Activated CD8-positive, alpha-beta memory T cell treated with anti-CD3 and anti-CD28 coated beads for 36 hours (primary cell): ENCODE data around the gene SLC9A3. TPM values are rescaled to one million over a fixed set of nuclear protein-coding genes. Genes with fewer than 3 reads are reported as not detected.

Experiments
- CTCF ChIA-PET: fragments of 350-600 bp; sonication (Branson Sonifier 250); formaldehyde crosslinking; loops from one replicate; lab custom pipeline; 2021; ENCODE audit warnings: antibody characterized with exemption; lab: Charles Lee
- POLR2A ChIA-PET: fragments of 350-600 bp; sonication (Branson Sonifier 250); formaldehyde crosslinking; loops from one replicate; lab custom pipeline; 2021; ENCODE audit warnings: antibody characterized with exemption; lab: Charles Lee
- total RNA-seq, 2 experiments: library from RNA; stranded (reverse); gene quantifications; one replicate each; pipeline ENCODE4 v1.2.3, GENCODE V29; 2021

SLC9A3 gene
- total RNA-seq, 2 experiments from 2014 or later: 2.2 to 2.6 TPM

DNA sequence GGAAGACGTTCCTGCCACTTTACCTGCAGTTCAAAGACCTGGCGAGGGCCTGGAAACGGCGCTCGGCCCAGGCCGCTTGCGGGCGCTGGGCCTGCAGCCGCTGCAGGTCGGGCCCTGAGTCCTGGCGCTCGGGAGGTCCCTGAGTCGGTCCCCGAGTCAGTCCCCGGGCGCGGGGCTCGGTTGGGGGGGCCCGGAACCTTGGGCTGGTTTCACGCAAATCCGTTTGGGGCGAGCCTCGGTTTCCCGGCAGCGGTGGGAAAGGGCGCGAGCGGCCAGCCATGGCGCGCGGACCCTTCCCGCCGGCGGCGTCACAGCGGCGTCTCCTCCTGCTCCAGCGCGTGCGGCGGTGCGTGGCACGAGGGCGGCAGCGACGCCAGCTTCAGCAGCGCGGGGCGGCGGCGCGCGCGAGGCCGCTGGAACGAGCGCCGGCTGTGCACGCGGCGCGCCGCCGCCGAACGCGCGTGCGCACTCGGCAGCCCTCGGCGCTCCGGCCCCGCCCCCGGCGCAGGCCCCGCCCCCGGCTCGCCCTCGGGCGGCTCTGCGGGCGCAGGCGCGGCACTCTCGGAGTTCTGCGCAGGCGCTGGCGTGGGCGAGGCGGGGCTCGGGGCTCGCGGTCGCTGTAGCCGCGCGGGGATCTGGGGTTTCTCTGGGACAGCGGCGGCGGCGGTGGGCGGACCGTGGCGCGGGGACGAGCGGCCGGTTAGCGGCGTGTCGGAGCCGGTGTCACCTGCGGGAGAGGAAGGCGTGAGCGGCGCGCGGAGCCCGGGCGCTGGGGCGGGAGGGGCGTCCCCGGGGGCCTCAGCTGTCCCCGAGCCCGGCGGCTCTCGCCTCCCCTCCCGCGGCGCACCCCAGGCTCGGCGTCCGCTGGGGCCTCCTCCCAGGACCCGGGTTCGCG, 51.3 kb downstream of the SLC9A3 start:
- POLR2A ChIA-PET: interaction anchor here (0.5 to 1.4 kb wide), 4 partner anchors 26 to 1162 kb away, joined by 3 to 6 read pairs (median 4); partner anchors contain the start of gene AHRR
- CTCF ChIA-PET: interaction anchor here (0.9 to 1.6 kb wide), 2 partner anchors 26 kb away, joined by 4 to 7 read pairs; no protein-coding TSS in a partner anchor

DNA sequence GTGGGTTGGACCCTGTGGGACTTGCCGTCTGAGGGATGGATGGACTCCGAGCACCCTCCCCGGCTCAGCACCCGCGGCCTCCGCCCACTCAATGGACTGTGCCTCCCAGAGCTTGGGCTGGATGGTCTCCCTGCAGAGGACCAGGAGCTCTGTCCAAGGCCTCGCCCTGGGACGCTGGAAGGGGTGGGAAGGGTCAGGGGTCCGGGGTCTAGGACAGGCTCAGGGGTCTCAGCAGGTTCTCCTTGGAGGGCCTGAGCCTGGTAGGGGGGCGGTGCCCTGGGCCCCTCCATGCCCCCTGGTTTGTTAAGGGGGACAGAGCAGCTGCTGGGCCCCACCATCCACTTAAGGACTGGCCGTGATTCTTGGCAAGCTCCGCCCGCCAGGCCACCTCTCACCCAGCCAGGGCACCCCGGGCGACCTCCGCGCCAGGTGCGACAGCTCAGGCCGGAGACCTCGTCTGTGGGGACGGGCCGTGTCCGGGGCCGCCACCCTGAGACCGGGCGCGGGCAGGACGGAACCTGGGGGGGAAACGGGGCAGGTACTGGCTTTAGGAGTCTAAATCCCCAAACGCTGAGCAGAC, 52.1 kb downstream of the SLC9A3 start:
- POLR2A ChIA-PET: interaction anchor here (0.5 to 1.4 kb wide), 5 partner anchors 13 to 1162 kb away, joined by 3 to 6 read pairs (median 4); no protein-coding TSS in a partner anchor
- CTCF ChIA-PET: interaction anchor here (1.6 kb wide), 1 partner anchor 25 kb away, joined by 7 read pairs; no protein-coding TSS in a partner anchor

DNA sequence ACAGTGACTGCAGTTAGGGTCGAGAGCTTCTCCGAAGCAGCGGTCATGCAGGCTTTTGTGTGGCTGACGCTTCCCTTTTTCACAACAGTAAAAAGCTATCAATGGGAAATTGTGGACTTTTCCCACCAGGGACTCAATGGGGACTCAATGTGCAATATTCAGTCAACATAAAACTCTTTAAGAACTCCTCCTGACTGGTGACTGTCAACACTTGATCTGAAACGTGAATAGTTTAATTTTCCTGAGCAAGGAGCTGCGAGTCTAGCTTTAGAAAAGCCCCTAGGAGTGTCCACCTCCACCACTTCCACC, 52.5 kb downstream of the SLC9A3 start:
- CTCF ChIA-PET: interaction anchor here (1.6 kb wide), 1 partner anchor 25 kb away, joined by 7 read pairs; no protein-coding TSS in a partner anchor

DNA sequence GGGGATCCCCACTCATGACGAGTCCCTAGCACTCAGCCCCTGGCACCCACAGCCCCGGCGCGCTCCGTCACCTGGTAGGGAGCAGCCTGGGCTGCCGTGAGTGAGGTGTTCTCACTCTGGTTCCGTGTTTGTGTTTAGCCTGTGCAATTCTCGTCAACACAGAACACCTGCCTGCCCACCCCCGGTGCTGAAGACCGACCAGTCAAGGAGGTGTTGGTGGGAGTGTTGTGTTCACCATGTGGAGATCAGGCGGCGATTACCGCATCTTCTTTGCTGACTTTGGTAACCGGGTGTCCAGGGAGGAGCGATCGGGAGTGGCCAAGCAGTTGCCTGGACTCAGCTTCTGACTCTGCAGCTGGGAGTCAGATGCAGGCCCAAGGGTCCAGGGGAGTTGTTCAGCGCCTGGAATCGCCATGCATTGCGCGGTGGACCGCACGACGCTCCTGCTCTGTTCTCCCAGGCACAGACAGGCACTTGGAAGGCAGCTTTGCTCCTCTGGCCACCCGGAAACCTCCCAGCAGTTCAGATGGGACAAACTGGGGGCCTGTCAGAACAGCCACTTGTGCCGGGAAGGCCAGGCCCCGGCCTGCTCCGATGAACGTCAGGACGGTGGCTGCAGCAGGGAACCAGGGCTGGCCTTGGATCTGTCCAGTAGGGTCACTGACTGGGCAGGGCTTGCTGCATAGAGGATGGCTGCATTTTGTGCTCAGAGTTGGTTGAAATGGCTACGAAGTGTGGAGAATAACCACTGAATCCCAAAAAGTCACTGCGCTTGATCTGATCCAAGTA, 53.1 kb downstream of the SLC9A3 start:
- POLR2A ChIA-PET: interaction anchor here (0.8 to 1.4 kb wide), 4 partner anchors 14 to 252 kb away, joined by 3 to 6 read pairs (median 4); no protein-coding TSS in a partner anchor
- CTCF ChIA-PET: interaction anchor here (1.2 to 1.6 kb wide), 2 partner anchors 24 to 25 kb away, joined by 3 to 7 read pairs; no protein-coding TSS in a partner anchor

More for the DNA sequence above, 52.5 kb downstream of the SLC9A3 start:
- POLR2A ChIA-PET: interaction anchor here (0.8 to 1.4 kb wide), 4 partner anchors 13 to 253 kb away, joined by 3 to 6 read pairs (median 4); no protein-coding TSS in a partner anchor

DNA sequence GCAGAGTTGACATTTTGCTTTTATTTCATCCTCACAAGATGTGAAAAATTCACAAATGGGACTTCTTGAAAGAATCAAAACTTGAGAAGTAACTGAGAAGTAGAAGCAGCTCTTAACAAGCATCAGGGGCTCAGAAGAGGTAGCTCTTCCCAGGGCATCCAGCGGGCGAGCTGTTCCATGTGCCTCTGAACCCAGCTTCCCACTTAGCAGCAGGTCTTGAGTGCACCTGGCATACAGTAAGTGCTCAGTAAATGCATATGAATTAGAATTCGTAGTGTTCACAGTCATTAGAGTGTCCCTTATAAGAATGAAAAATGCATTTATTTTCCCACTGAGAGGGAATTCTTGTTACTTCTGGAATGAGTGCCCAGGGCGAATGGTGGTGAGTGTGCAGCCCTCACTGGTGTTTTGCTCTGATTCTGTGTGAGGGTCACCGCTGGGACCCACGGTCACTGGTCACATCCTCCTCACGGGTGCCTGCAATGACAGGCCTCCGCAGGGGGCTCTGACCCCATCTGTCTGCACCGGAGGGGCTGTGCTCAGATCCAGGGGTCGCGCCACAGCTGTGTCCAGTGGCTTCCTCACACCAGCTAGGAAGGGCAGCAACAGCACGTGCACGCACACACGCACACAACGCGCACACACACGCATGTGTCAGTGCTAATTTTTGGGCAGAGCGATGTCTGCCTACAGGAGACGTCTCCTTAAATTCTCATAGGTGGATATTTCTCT, 54.3 kb downstream of the SLC9A3 start:
- POLR2A ChIA-PET: no interaction called here
- CTCF ChIA-PET: interaction anchor here (1.2 kb wide), 1 partner anchor 24 kb away, joined by 3 read pairs; no protein-coding TSS in a partner anchor

DNA sequence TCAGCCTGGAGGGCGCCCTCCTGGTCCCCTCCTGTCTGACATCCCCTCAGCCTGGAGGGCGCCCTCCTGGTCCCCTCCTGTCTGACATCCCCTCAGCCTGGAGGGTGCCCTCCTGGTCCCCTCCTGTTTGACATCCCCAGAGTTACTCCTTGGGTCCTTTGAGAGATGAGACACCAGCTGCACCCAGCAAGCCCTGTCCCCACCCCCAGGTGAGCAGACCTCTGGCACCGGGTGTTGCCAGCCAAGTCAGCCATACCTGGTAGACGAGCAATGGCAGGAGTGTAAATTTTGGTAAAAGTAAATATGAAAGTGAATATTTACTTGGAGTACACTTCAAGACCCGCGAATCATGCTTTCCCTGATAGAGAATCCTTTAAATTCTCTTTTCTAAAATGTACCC, 55.8 kb downstream of the SLC9A3 start:
- ChIA-PET CTCF (no interaction called here), POLR2A (no interaction called here)

DNA sequence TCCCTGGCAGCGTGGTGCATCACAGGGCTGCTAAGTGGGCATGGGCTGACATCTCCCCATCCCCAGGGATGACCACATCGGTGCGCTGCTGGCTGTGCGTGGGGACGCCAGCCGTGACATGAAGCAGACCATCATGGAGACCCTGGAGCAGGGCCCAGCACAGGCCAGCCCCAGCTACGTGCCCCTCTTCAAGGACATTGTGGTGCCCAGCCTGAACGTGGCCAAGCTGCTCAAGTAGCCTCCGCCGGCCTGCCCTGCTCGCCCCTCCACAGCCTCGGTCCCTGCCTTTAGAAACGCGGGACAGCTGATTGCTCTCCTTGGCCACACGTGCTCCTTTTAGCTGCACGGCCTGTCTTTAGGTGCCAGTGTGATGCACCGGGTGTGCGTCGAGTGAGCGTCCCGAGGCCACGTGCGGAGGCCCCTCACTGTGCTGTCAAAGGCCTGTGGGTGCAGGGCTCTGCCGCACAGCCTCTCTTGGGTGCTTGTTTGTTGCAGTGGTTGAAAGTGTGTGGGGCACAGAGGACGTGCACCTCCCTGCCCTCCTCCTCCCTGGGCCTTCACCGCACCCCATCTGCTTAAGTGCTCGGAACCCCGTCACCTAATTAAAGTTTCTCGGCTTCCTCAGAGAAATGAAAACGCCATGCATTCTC, 57.5 kb downstream of the SLC9A3 start:
- ChIA-PET POLR2A (no interaction called here), CTCF (interaction anchor here (1.3 kb wide), 1 partner anchor 21 kb away, joined by 3 read pairs; no protein-coding TSS in a partner anchor)

DNA sequence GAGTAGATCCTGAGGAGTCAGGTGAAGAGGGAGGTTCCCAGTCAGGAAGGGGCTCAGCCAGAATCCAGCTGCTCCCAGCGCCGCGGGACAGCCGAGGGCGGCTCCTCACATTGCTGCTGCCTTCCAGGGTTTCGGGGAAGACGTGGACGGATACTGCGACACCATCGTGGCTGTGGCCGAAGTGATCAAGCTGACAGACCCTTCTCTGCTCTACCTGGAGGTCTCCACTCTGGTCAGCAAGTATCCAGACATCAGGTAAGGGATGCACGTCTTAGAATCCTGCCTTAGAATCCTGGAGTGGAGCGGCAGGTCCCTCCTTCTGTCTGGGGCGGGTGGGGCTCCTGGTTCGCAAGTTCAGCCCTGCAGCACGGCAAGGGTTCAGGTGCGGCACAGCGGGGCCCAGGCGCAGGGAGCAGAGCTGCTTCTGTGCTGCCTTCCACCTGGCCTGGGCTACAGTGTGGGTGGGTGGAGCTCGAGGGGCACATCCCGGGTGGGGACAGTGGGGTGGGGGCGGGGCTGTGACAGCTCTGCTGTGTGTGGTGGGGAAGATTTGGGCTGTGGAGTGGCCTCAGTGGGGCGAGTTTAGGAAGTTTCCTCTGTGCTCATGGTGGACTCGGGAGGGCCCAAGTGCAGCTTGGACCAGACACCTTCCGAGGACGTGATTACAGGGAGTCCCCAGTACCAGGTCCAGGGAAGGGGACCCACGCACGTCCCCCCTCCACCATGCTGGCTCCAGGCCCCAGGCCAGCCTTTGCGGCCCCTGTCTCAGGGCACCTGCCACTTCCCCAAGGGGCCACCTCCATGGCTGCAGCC, 58.5 kb downstream of the SLC9A3 start:
- ChIA-PET CTCF (interaction anchor here (1.3 kb wide), 1 partner anchor 20 kb away, joined by 3 read pairs; no protein-coding TSS in a partner anchor), POLR2A (no interaction called here)

DNA sequence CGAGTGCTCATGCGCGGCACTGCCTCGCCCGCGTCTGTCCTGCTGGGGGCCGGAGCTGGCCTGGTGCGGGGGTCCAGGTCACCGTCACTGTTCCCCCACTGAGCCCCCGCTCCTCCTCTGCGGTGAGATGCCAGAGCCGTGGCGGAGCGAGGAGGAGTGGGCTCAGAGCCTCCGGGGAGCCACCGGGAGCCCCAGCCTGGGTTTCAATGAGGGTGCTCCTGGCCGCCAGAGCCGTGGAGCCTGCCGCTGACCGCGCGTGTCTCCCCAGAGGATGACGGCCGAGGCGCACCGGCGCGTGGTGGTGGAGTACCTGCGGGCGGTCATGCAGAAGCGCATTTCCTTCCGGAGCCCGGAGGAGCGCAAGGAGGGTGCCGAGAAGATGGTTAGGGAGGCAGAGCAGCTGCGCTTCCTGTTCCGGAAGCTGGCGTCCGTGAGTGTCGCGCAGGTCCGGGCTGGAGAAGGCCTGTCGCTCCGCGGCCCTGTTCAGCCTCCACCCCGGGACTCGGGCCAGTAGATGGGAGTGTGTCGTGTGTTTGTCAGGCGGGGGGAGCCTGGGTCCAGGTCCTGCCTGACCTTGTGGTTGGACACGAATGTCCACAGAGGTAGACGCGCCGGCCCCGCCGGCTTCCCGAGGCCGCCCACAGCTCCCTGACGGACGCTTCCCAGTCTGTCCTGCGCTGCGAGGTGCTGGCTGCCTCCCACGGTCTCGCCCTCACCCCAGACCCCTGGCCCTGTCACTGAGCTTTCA, 59.2 kb downstream of the SLC9A3 start:
- ChIA-PET CTCF (no interaction called here), POLR2A (no interaction called here)

DNA sequence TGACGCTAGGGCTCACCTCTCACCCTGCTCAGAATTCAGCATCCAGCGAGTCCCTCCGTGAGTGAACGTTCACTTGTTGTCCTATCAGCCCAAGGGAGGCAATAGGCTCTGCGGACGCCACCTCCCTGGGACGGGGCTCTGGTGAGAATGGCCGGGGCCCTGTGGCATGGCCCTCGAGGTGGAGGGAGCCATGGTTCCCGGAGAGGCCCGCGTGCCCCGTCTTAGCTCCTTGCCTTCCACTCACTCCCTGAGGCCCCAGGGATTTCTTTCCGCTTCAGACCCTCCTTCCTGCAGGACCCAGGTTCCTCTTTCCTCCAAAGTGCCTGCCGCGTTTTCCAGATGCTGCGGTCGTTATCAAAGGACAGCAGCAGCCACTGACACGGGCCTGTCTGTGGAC, 59.8 kb downstream of the SLC9A3 start:
- POLR2A ChIA-PET: no interaction called here
- CTCF ChIA-PET: no interaction called here

DNA sequence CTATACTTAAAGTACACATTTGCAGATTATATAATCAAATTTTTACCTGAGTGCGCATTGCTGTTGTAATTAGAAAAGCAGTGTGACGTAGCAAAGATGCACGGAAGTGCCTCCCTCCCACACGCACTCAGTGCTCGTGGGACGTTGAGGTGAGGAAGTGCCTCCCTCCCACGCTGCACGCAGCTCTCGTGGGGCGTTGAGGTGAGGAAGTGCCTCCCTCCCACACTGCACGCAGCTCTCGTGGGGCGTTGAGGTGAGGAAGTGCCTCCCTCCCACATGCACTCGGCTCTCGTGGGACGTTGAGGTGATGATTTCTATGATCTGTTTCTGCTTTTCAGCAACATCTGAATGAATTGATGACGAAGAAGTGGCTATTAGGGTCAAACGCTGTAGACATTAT, 60.3 kb downstream of the SLC9A3 start:
- POLR2A ChIA-PET: no interaction called here
- CTCF ChIA-PET: no interaction called here

DNA sequence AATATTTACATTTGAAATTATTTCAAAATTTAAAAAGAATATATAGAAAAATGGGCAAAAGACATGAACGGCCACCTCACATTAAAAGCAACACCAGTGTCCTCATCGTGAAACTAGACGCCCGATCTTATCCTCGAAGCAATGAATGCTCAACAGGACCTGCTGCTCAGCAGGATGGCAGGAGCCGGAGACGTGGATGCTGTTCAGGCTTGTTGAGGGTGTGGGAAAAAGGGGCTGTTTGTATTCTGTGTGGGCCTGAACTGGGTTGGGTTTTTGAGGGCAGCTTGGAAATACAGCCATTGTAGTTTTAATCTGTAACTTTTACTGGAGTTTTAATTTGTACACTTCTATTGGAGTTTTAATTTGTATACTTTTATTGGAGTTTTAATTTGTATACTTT, 60.9 kb downstream of the SLC9A3 start:
- ChIA-PET CTCF (no interaction called here), POLR2A (no interaction called here)

DNA sequence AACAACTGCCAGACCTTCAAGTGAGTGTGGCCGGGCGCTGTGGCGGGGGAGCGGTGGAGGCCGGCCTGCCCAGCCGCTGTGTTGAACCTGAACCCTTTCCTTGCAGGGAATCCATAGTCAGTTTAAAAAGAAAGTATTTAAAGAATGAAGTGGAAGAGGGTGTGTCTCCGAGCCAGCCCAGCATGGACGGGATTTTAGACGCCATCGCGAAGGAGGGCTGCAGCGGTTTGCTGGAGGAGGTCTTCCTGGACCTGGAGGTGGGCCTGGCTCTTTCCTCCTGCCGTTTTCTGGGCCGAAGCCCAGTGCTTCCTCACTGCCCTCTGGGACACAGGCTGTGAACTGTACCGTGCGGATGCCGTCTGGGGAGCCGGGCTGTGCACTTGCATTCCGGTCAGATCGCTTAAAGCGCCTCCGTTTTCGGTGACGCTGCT, 62.2 kb downstream of the SLC9A3 start:
- POLR2A ChIA-PET: no interaction called here
- CTCF ChIA-PET: interaction anchor here (1.0 kb wide), 1 partner anchor 15 kb away, joined by 3 read pairs; no protein-coding TSS in a partner anchor

DNA sequence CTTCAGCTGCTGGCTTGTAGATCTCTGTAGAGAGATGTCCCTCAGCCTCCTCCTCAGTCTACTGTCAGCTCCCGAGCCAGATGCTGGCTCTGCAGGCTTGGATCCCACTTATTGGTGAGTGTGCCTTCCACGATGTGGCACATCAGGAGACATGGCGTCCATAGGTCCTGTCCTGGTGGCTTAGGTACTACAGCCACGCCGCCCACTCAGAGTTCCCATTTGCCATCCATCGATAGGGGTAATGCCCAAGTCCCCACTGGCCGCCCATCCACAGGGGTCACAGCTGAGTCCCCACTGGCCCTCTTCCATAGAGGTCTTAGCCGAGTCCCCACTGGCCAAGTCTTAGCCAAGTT, 64.0 kb downstream of the SLC9A3 start:
- POLR2A ChIA-PET: no interaction called here
- CTCF ChIA-PET: no interaction called here

DNA sequence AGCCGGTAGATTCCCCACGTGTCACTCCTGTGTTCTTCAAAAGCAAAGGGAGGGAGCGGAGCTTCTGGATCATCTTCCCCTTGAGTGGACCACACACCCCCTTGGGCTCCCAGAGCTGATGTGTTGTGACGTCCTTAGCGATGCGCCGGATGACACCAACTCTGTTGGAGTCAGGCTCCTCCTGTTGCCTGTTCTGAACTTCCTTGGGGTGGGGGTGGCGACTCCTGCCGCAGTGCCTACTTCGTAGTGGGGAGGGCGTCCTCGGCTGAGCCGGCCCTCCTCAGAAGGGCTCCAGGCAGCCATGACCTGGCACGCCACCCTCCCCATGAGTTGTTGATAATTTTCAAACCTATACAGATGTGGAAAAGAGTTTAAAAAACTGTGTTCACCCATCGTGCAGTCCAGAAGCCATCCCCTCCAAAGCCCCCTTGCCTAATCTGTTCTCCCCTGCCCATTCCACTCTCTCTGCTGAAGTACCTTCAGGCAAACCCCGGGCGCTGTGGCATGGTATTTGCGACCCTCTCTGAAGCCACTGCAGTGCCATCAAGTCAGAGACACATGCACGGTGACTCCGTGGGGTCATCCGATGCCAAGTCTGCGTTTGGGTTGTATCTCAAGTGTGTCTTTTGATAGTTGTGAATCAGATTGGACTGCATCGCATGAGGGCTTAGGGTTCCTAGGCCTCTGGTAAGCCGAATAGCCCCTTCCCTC, 64.5 kb downstream of the SLC9A3 start:
- CTCF ChIA-PET: no interaction called here

More for the DNA sequence above, 64.5 kb downstream of the SLC9A3 start:
- POLR2A ChIA-PET: no interaction called here
